ENCODE results near the gene ZNF469. TPM values are rescaled to one million over a fixed set of nuclear protein-coding genes. Genes with fewer than 3 reads are reported as not detected.

Gene ZNF469
- total and polyA plus RNA-seq, 2 of the 13 experiments (the other 11 are each of a cell fraction or from before 2014, with no cell fraction given) = not detected

DNA sequence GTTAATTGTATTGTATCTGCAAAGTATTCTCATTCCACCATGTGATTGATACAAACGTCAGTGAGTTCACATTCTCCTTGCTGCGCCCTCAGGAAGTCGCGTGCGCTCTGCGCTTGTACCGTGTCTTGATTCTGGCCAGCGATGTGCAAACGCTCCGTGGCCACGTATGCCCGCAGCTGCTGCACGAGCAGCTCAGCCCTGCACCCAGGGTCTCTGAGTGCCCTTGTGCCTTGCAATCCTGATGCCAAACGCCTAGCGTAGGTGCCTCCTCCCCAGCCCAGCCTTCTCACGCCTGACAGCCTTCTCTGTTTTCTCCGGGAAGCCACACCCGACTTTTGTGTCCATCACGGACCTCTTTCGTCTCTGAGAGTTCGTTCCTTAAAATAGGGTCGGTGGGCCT lies 9.4 kb downstream of the ZNF469 start:
- Histone ChIP-seq H4K20me1 (ENCODE audit: insufficient read depth, low read length) (no peaks in the 10 kb centered on the region), H3K4me3 (replicated peaks in 1 of 3; ENCODE audit: insufficient read depth in 1 of 3, low read depth in 2 of 3, low read length in 3 of 3) (no peak overlapping the region), H3K9me3 (ENCODE audit: low read length) (no peaks in the 10 kb centered on the region), H3K27ac (ENCODE audit: extremely low read length, insufficient read depth, low read length) (no peak overlapping the region), H3K79me2 (ENCODE audit: insufficient read depth, low read length) (no peaks in the 10 kb centered on the region), H3K4me2 (ENCODE audit: low read depth, low read length) (no peak overlapping the region), H3K9ac (ENCODE audit: insufficient read depth, low read depth, low read length) (no peak overlapping the region), H3K36me3 (replicated peaks in 1 of 2; ENCODE audit: control insufficient read depth in 1 of 2, insufficient read depth in 2 of 2, low read length in 2 of 2) (no peaks in the 10 kb centered on the region), H2AFZ (ENCODE audit: low read length) (no peak overlapping the region), H3K27me3 (ENCODE audit: control insufficient read depth in 1 of 2, insufficient read depth in 2 of 2, low read length in 2 of 2) (peaks cover 57 to 97% of the 10 kb centered on the region in 2 experiments), H3K4me1 (ENCODE audit: insufficient read depth, low read length) (peaks cover 12% of the 10 kb centered on the region)
- WGBS (ENCODE audit: low lambda C conversion rate) = 36% methylated on average over 22 of the region's 22 CpGs
- no peak for DNase-seq (ENCODE audit: low spot score)
- no peak for TF ChIP-seq SIN3B (IDR thresholded peaks at IDR 0.05; ENCODE audit: low read length)
- no peak for TF ChIP-seq CREB1 (IDR thresholded peaks at IDR 0.05)
- no peak for TF ChIP-seq CREB1 (CRISPR knock-in tag; IDR thresholded peaks at IDR 0.05)
- TF ChIP-seq NFE2 (CRISPR knock-in tag; IDR thresholded peaks at IDR 0.05) = no peak
- peak; percentile 58; the same call in 1 of the 2 replicates for TF ChIP-seq EZH2 (conservative IDR thresholded peaks at IDR 0.05; ENCODE audit: low read depth, low read length)
- no peak for FAIRE-seq
- no peak for ATAC-seq
- in situ Hi-C loops (cut with HindIII; ENCODE audit: extremely low pct_ligation_motif_present, low pct_unique_long_range_greater_than_20kb) (no loop called here), intact Hi-C loops (cut with micrococcal nuclease; ENCODE audit: unreplicated experiment) (no loop called here)
- ChIA-PET CTCF (ENCODE audit: low intra/inter-chr PET ratio, low total read pairs) (no interaction called here), POLR2A (no interaction called here)
- BruUV-seq (replicated peaks) = no TSS peak

DNA sequence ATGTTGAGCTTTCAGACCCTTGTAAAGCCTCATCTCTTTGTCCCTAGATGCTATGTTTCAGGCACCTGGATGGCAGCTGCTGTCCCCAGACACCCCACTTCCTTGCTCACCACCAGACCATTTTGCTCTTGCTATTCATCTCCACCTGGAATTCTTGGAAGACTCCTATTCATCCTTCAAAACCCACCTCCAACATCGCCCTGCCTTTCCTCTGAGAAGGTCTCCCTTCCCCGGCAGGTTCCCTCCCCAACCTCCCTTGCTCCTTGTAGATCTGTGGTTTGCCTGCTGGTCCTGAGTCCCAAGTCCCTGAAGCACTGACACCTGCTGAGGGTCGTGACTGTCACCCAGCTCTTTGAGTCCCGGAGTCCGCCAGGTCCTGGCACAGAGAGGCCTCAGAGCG lies 9.9 kb downstream of the ZNF469 start:
- in situ Hi-C loops (cut with HindIII; ENCODE audit: extremely low pct_ligation_motif_present, low pct_unique_long_range_greater_than_20kb) (no loop called here), intact Hi-C loops (cut with micrococcal nuclease; ENCODE audit: unreplicated experiment) (no loop called here)
- ATAC-seq (no peak), DNase-seq (ENCODE audit: low spot score) (no peak), FAIRE-seq (no peak)
- no TSS peak for BruUV-seq (replicated peaks)
- POLR2A ChIA-PET = no interaction called here
- no peak overlapping the region for H3K4me2 ChIP-seq (ENCODE audit: low read depth, low read length)
- no peak for TF ChIP-seq REPIN1 (CRISPR knock-in tag; IDR thresholded peaks at IDR 0.05; ENCODE audit: borderline replicate concordance, low read depth)
- 0 out of 2 replicates have a peak, but pooled peaks have one; percentile 57 for TF ChIP-seq EZH2 (conservative IDR thresholded peaks at IDR 0.05; ENCODE audit: low read depth, low read length)
- H2AFZ ChIP-seq (ENCODE audit: low read length) = no peak overlapping the region
- H3K79me2 ChIP-seq (ENCODE audit: insufficient read depth, low read length) = no peaks in the 10 kb centered on the region
- H3K27me3 ChIP-seq (ENCODE audit: control insufficient read depth in 1 of 2, insufficient read depth in 2 of 2, low read length in 2 of 2) = peaks cover 53 to 96% of the 10 kb centered on the region in 2 experiments
- no peaks in the 10 kb centered on the region for H4K20me1 ChIP-seq (ENCODE audit: insufficient read depth, low read length)
- H3K4me3 ChIP-seq (replicated peaks in 1 of 3; ENCODE audit: insufficient read depth in 1 of 3, low read depth in 2 of 3, low read length in 3 of 3) = no peak overlapping the region
- H3K36me3 ChIP-seq (replicated peaks in 1 of 2; ENCODE audit: control insufficient read depth in 1 of 2, insufficient read depth in 2 of 2, low read length in 2 of 2) = no peaks in the 10 kb centered on the region
- CTCF ChIA-PET (ENCODE audit: low intra/inter-chr PET ratio, low total read pairs) = no interaction called here
- 16% methylated on average over 6 of the region's 6 CpGs for WGBS (ENCODE audit: low lambda C conversion rate)
- peaks cover 12% of the 10 kb centered on the region for H3K4me1 ChIP-seq (ENCODE audit: insufficient read depth, low read length)
- no peak overlapping the region for H3K9ac ChIP-seq (ENCODE audit: insufficient read depth, low read depth, low read length)
- H3K27ac ChIP-seq (ENCODE audit: extremely low read length, insufficient read depth, low read length) = no peak overlapping the region
- H3K9me3 ChIP-seq (ENCODE audit: low read length) = no peaks in the 10 kb centered on the region
